RWPE1 (cell line): Measurements from ENCODE around the gene DNAJC27.
A peak's percentile ranks its signal among the peaks of the same experiment; 100 is the strongest.

Source experiments
- CTCF ChIA-PET: fragments of 350-600 bp; sonication (Branson Sonifier 250); formaldehyde crosslinking; extraction: SDS; loops from one replicate; lab custom pipeline; 2021; lab: Yijun Ruan, JAX
- POLR2A ChIA-PET: fragments of 400-600 bp; formaldehyde crosslinking; extraction: SDS; loops from one replicate; lab custom pipeline; 2020; ENCODE audit warnings: antibody characterized with exemption; ENCODE audit not compliant: low non-redundant PET; lab: Yijun Ruan, JAX
- DNase-seq: peaks from one replicate; pipeline ENCODE4 v3.0.0; 2012; ENCODE audit warnings: low spot score
- H3K27ac ChIP-seq: fragments of 450-650 bp; 2 replicates; pipeline ENCODE4 v1.5.1; 2017
- TF ChIP-seq, protein P1 (sequence below): fragments of 450-650 bp; conservative IDR thresholded peaks from 2 replicates; pipeline ENCODE4 v1.5.1; 2017; ENCODE audit warnings: low read depth, mild to moderate bottlenecking

DNAJC27 gene

GRCh38 chr2:24935145-24935544, 36.6 kb downstream of the DNAJC27 start:
- no peak for DNase-seq
- TF ChIP-seq, protein P1, sequence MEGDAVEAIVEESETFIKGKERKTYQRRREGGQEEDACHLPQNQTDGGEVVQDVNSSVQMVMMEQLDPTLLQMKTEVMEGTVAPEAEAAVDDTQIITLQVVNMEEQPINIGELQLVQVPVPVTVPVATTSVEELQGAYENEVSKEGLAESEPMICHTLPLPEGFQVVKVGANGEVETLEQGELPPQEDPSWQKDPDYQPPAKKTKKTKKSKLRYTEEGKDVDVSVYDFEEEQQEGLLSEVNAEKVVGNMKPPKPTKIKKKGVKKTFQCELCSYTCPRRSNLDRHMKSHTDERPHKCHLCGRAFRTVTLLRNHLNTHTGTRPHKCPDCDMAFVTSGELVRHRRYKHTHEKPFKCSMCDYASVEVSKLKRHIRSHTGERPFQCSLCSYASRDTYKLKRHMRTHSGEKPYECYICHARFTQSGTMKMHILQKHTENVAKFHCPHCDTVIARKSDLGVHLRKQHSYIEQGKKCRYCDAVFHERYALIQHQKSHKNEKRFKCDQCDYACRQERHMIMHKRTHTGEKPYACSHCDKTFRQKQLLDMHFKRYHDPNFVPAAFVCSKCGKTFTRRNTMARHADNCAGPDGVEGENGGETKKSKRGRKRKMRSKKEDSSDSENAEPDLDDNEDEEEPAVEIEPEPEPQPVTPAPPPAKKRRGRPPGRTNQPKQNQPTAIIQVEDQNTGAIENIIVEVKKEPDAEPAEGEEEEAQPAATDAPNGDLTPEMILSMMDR, result no peak
- CTCF ChIA-PET, result no interaction called here
- POLR2A ChIA-PET, result no interaction called here
- H3K27ac ChIP-seq, result no peak overlapping the region

GRCh38 chr2:24932715-24933114, 39.0 kb downstream of the DNAJC27 start:
- POLR2A ChIA-PET, result no interaction called here
- CTCF ChIA-PET, result no interaction called here
- no peak overlapping the region for H3K27ac ChIP-seq
- TF ChIP-seq, protein P1, result no peak
- DNase-seq, result no peak

DNA sequence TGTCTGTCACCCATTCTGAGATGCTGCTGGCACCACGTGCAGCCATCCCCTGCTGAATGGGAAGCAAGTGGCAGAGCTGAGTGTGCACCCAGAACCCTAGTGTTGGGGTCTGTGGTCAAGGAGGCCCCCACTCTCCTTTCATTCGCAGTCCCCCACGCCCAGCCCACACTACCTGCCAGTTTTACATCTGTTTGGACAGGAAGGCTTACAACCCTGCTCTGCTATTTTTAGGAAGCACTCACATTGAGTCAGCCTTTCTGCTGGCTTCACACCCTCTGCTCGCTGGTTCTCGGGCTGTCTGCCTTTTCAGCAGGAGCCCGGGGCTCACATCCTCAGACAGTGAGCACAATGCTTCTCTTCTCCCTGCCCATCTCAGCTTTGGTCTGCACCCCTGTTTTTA, 41.0 kb downstream of the DNAJC27 start:
- no peak for DNase-seq
- POLR2A ChIA-PET, result no interaction called here
- H3K27ac ChIP-seq, result no peak overlapping the region
- CTCF ChIA-PET, result interaction anchor here (0.7 kb wide), 1 partner anchor 656 kb away, joined by 4 read pairs; no protein-coding TSS in a partner anchor
- TF ChIP-seq, protein P1, result no peak

GRCh38 chr2:24929230-24929629, 42.5 kb downstream of the DNAJC27 start:
- ChIA-PET POLR2A (no interaction called here), CTCF (no interaction called here)

DNA sequence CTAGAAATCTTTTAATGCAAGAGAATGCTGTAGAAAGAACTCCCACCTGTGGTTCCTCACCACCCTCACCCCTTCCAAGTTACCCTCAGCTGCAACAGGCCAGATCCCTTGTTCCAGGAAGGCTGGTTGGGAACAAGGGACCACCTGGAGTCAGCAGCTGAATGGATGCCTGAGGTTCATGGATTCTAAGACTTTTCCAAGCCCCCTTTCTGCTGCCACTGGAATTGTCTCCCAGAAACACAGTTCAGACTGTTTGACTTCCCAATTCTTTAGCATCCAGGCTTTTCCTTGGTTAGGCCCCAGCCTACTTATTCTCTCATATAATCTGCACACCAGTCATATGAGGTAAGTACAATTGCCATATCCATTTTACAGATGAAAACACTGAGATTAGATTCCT, 43.7 kb downstream of the DNAJC27 start:
- POLR2A ChIA-PET, result no interaction called here
- DNase-seq, result no peak
- TF ChIP-seq, protein P1, result no peak
- no peak overlapping the region for H3K27ac ChIP-seq
- CTCF ChIA-PET, result no interaction called here

More at GRCh38 chr2:24929230-24929629, 42.5 kb downstream of the DNAJC27 start:
- no peak for DNase-seq
- TF ChIP-seq, protein P1, result no peak
- no peak overlapping the region for H3K27ac ChIP-seq

- peak overlapping the region; percentile 58 for H3K27ac ChIP-seq
- ChIA-PET POLR2A (no interaction called here), CTCF (no interaction called here)
- TF ChIP-seq, protein P1, result no peak
- DNase-seq, result no peak
These were observed 45.0 kb downstream of the DNAJC27 start for GRCh38 chr2:24926602-24927252.
